ENCODE measurements around the gene SAFB.

The SAFB gene

DNA sequence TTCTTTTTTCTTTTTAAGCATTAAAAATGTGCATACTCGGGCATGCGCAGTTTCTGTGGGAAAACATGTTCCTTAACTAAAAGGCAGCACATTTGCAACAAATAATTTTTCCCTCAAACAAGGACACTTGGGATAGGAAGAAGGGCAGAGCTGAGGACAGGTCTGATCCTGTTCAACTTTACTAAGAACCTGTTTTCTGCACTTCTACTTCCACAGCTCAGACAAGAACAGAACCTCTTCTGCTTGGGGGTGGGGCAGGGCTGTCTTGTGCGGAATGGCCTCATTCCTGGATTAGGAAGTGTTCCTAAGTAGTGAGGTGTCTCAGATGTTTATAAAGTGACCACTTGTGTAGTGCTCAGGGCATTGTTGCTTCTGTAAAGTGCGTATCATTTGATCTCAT lies 18.3 kb downstream of the SAFB start:
- no peak for TF ChIP-seq ZFX (IDR thresholded peaks at IDR 0.05; ENCODE audit: borderline replicate concordance)
- TF ChIP-seq, protein P1, sequence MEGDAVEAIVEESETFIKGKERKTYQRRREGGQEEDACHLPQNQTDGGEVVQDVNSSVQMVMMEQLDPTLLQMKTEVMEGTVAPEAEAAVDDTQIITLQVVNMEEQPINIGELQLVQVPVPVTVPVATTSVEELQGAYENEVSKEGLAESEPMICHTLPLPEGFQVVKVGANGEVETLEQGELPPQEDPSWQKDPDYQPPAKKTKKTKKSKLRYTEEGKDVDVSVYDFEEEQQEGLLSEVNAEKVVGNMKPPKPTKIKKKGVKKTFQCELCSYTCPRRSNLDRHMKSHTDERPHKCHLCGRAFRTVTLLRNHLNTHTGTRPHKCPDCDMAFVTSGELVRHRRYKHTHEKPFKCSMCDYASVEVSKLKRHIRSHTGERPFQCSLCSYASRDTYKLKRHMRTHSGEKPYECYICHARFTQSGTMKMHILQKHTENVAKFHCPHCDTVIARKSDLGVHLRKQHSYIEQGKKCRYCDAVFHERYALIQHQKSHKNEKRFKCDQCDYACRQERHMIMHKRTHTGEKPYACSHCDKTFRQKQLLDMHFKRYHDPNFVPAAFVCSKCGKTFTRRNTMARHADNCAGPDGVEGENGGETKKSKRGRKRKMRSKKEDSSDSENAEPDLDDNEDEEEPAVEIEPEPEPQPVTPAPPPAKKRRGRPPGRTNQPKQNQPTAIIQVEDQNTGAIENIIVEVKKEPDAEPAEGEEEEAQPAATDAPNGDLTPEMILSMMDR (IDR thresholded peaks at IDR 0.05) = no peak
- no peak overlapping the region for H3K27ac ChIP-seq

- H3K27ac ChIP-seq = no peak overlapping the region
- TF ChIP-seq, protein P1 (IDR thresholded peaks at IDR 0.05) = no peak
- no peak for TF ChIP-seq ZFX (IDR thresholded peaks at IDR 0.05; ENCODE audit: borderline replicate concordance)
Measured at GRCh38 chr19:5642204-5642603, 19.3 kb downstream of the SAFB start.

- TF ChIP-seq, protein P1 (IDR thresholded peaks at IDR 0.05) = no peak
- TF ChIP-seq ZFX (IDR thresholded peaks at IDR 0.05; ENCODE audit: borderline replicate concordance) = no peak
- H3K27ac ChIP-seq = no peak overlapping the region
Measured at GRCh38 chr19:5643060-5643459, 20.2 kb downstream of the SAFB start.

- H3K27ac ChIP-seq = no peak overlapping the region
- TF ChIP-seq ZFX (IDR thresholded peaks at IDR 0.05; ENCODE audit: borderline replicate concordance) = no peak
- TF ChIP-seq, protein P1 (IDR thresholded peaks at IDR 0.05) = no peak
Measured at GRCh38 chr19:5644037-5644436, 21.2 kb downstream of the SAFB start.

DNA sequence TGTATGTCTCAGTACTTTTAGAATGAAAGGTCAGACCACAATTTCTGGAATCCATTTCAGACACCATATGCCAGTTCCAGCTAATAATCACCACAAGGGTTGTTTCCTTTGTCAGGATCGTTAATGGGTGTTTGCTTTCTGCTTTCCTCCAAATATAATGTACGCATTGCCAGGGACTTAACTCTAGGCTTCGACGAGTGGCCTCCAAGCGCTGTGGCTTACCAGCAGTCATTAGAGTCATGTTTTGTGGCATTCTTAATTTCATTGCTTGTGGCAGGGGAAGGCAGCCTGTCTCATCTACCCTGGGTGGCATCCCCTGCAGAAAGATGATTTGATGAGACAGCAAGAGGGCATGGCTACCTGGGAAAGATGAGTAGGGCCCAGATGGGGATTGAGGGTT lies 22.5 kb downstream of the SAFB start:
- no peak for TF ChIP-seq ZFX (IDR thresholded peaks at IDR 0.05; ENCODE audit: borderline replicate concordance)
- TF ChIP-seq, protein P1 (IDR thresholded peaks at IDR 0.05) = no peak
- no peak overlapping the region for H3K27ac ChIP-seq

DNA sequence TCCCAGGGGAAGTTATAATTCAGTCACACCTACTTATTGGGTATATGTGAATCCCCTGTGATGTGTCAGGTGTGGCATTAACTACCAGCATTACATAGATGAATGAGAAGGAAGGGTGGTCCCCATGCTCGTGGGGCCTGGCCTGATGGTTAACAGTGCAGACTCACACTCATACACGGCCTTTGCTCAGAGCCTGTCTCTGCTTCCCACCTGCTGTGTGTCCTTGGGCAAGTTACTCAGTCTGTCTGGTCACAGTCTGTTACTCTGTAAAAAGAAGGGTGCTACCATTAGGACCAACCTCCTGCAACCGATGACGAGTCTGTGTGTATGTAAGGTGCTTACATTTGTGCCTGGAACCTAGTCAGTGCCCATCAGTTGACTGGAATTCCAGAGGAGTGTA lies 23.8 kb downstream of the SAFB start:
- TF ChIP-seq, protein P1 (IDR thresholded peaks at IDR 0.05) = no peak
- no peak for TF ChIP-seq ZFX (IDR thresholded peaks at IDR 0.05; ENCODE audit: borderline replicate concordance)
- H3K27ac ChIP-seq = no peak overlapping the region

DNA sequence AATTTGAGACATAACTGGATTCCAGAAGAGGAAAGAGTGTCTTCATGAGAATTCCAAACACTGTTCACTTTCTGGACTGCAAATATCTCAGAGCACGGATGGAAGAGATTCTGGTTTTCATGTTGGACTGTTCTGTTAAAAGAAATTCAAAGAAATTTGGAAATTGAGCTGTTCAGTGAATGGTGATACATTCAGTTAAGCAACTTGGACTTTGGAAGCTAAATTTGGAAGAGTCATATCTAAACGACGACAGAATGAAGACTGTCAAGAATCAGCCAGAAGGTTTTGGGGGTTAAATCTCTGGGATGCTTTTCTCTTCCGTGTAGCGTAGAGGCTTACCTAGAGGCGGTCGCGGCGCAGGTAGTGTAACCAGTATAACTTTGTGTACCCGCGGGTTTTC lies 25.6 kb downstream of the SAFB start:
- TF ChIP-seq, protein P1 (IDR thresholded peaks at IDR 0.05) = no peak
- no peak for TF ChIP-seq ZFX (IDR thresholded peaks at IDR 0.05; ENCODE audit: borderline replicate concordance)
- H3K27ac ChIP-seq = no peak overlapping the region
